Osteoblast (primary cell): ENCODE results near the gene KCNK1. TPM values are rescaled to one million over a fixed set of nuclear protein-coding genes. Genes with fewer than 3 reads are reported as not detected.

Source experiments
- DNase-seq: peaks from one replicate; pipeline ENCODE4 v3.0.0; 2011; ENCODE audit warnings: low spot score, mixed read lengths; ENCODE audit not compliant: insufficient read length; ENCODE audit errors: missing footprints
- H2AFZ ChIP-seq: 2 replicates; pipeline ENCODE4 v1.6.0; 2011; ENCODE audit warnings: mild to moderate bottlenecking, low read length
- H3K27ac ChIP-seq: 2 replicates; pipeline ENCODE4 v1.5.1; 2011; ENCODE audit warnings: mild to moderate bottlenecking, low read depth, low read length, moderate library complexity
- H3K27me3 ChIP-seq: 2 replicates; pipeline ENCODE4 v1.6.0; 2012; ENCODE audit warnings: mild to moderate bottlenecking, control low read depth, inconsistent platforms, low read length, moderate library complexity; ENCODE audit not compliant: insufficient read depth
- H3K36me3 ChIP-seq: 2 replicates; pipeline ENCODE4 v1.5.1; 2011; ENCODE audit warnings: mild to moderate bottlenecking, low read length, control low read depth, moderate library complexity; ENCODE audit not compliant: insufficient read depth
- H3K4me1 ChIP-seq: 2 replicates; pipeline ENCODE4 v1.5.1; 2011; ENCODE audit warnings: mild to moderate bottlenecking, low read length, control low read depth, moderate library complexity; ENCODE audit not compliant: insufficient read depth
- H3K4me2 ChIP-seq: 2 replicates; pipeline ENCODE4 v1.6.0; 2011; ENCODE audit warnings: mild to moderate bottlenecking, low read length; ENCODE audit not compliant: insufficient read depth
- H3K4me3 ChIP-seq: fragments of 200-600 bp; sonication (generic); 3 replicates; pipeline ENCODE4 v1.5.1; 2012; ENCODE audit warnings: mild to moderate bottlenecking, low read length, inconsistent platforms; ENCODE audit not compliant: insufficient read depth
- H3K79me2 ChIP-seq: 2 replicates; pipeline ENCODE4 v1.6.0; 2012; ENCODE audit warnings: mild to moderate bottlenecking, low read length, control low read depth, inconsistent platforms; ENCODE audit not compliant: insufficient read depth
- H3K9me3 ChIP-seq: 2 replicates; pipeline ENCODE4 v1.5.1; 2011; ENCODE audit warnings: low read depth, low read length, control low read depth
- H4K20me1 ChIP-seq: 2 replicates; pipeline ENCODE4 v1.6.0; 2012; ENCODE audit warnings: mild to moderate bottlenecking, low read length, control low read depth; ENCODE audit not compliant: insufficient read depth
- CTCF ChIP-seq: IDR thresholded peaks from 2 replicates; pipeline ENCODE4 v1.5.1; 2011; ENCODE audit warnings: mild to moderate bottlenecking, low read depth, low read length, moderate library complexity; ENCODE audit errors: extremely low read depth
- total RNA-seq: library from RNA; depleted of rRNA; stranded (reverse); fragments of >200 nt; gene quantifications from 2 replicates; pipeline ENCODE4 v1.2.3, GENCODE V29; 2012

Gene KCNK1
- total RNA-seq, 1 donor, result 3.6 TPM

- no peaks in the 10 kb centered on the region for H3K27me3 ChIP-seq
- H2AFZ ChIP-seq, result no peak overlapping the region
Observed at GRCh38 chr1:233707880-233708815, 94.2 kb downstream of the KCNK1 start.

GRCh38 chr1:233710031-233710430 lies 96.1 kb downstream of the KCNK1 start:
- H4K20me1 ChIP-seq, result no peaks in the 10 kb centered on the region
- no peak for TF ChIP-seq CTCF
- no peak overlapping the region for H3K4me3 ChIP-seq
- no peak overlapping the region for H3K27ac ChIP-seq
- no peaks in the 10 kb centered on the region for H3K27me3 ChIP-seq
- no peak for DNase-seq
- no peak overlapping the region for H3K4me2 ChIP-seq
- no peaks in the 10 kb centered on the region for H3K36me3 ChIP-seq
- H3K79me2 ChIP-seq, result no peaks in the 10 kb centered on the region
- no peak overlapping the region for H2AFZ ChIP-seq
- no peaks in the 10 kb centered on the region for H3K4me1 ChIP-seq
- H3K9me3 ChIP-seq, result no peaks in the 10 kb centered on the region

More at GRCh38 chr1:233707880-233708815, 94.2 kb downstream of the KCNK1 start:
- Histone ChIP-seq H3K36me3 (no peaks in the 10 kb centered on the region), H3K4me3 (no peak overlapping the region), H4K20me1 (no peaks in the 10 kb centered on the region), H3K9me3 (no peaks in the 10 kb centered on the region), H3K79me2 (no peaks in the 10 kb centered on the region), H3K27ac (no peak overlapping the region), H3K4me1 (no peaks in the 10 kb centered on the region), H3K4me2 (no peak overlapping the region)
- no peak for DNase-seq
- TF ChIP-seq CTCF, result no peak

- H3K27ac ChIP-seq, result no peak overlapping the region
- no peaks in the 10 kb centered on the region for H4K20me1 ChIP-seq
- no peaks in the 10 kb centered on the region for H3K9me3 ChIP-seq
- no peak overlapping the region for H2AFZ ChIP-seq
- H3K79me2 ChIP-seq, result no peaks in the 10 kb centered on the region
- H3K27me3 ChIP-seq, result no peaks in the 10 kb centered on the region
- no peak for DNase-seq
- H3K4me1 ChIP-seq, result no peaks in the 10 kb centered on the region
- no peak overlapping the region for H3K4me3 ChIP-seq
- H3K4me2 ChIP-seq, result no peak overlapping the region
- no peak for TF ChIP-seq CTCF
- H3K36me3 ChIP-seq, result no peaks in the 10 kb centered on the region
Observed at GRCh38 chr1:233710507-233710906, 96.6 kb downstream of the KCNK1 start.

GRCh38 chr1:233714631-233715217 lies 100.8 kb downstream of the KCNK1 start:
- Histone ChIP-seq H3K27me3 (no peaks in the 10 kb centered on the region), H3K27ac (no peak overlapping the region), H2AFZ (no peak overlapping the region), H3K79me2 (no peaks in the 10 kb centered on the region), H4K20me1 (no peaks in the 10 kb centered on the region), H3K4me2 (no peak overlapping the region), H3K4me3 (no peak overlapping the region), H3K9me3 (no peaks in the 10 kb centered on the region), H3K36me3 (no peaks in the 10 kb centered on the region), H3K4me1 (no peaks in the 10 kb centered on the region)
- DNase-seq, result no peak
- TF ChIP-seq CTCF, result no peak
